Suppressor macrophage treated with lipopolysaccharide for 4 hours (primary cell): ENCODE data around the gene VAPA.
A peak's percentile ranks its signal among the peaks of the same experiment; 100 is the strongest.
"Not testable (repeated sequence)": the region's sequence is repeated elsewhere in the genome, so short reads cannot be mapped to it uniquely, and the experiment has no call there.

Experiments
- DNase-seq: peaks from one replicate; pipeline ENCODE4 v3.0.0-alpha.2; 2020

Gene VAPA

GRCh38 chr18:9886005-9886348 lies 27.8 kb upstream of the VAPA start:
- no peak for DNase-seq

- no peak for DNase-seq
Measured at GRCh38 chr18:9887992-9888391, 25.8 kb upstream of the VAPA start.

- no peak for DNase-seq
Measured at GRCh38 chr18:9890196-9890595, 23.6 kb upstream of the VAPA start.

GRCh38 chr18:9890957-9891356 lies 22.9 kb upstream of the VAPA start:
- DNase-seq = no peak

- not testable (repeated sequence) for DNase-seq
Measured at GRCh38 chr18:9891515-9891914, 22.3 kb upstream of the VAPA start.

GRCh38 chr18:9894454-9895068 lies 19.3 kb upstream of the VAPA start:
- no peak for DNase-seq

GRCh38 chr18:9897129-9897528 lies 16.7 kb upstream of the VAPA start:
- DNase-seq = no peak

- not testable (repeated sequence) for DNase-seq
Measured at GRCh38 chr18:9897787-9898291, 16.0 kb upstream of the VAPA start.

- peak; percentile 63 for DNase-seq
Measured at GRCh38 chr18:9898792-9899549, 14.8 kb upstream of the VAPA start.

- not testable (repeated sequence) for DNase-seq
Measured at GRCh38 chr18:9899550-9899930, 14.3 kb upstream of the VAPA start.

- DNase-seq = no peak
Measured at GRCh38 chr18:9900699-9901098, 13.1 kb upstream of the VAPA start.

GRCh38 chr18:9901377-9901776 lies 12.4 kb upstream of the VAPA start:
- DNase-seq = no peak

GRCh38 chr18:9902264-9902663 lies 11.6 kb upstream of the VAPA start:
- not testable (repeated sequence) for DNase-seq

GRCh38 chr18:9902832-9903231 lies 11.0 kb upstream of the VAPA start:
- DNase-seq = no peak

GRCh38 chr18:9905401-9905922 lies 8.4 kb upstream of the VAPA start:
- no peak for DNase-seq

GRCh38 chr18:9906481-9906880 lies 7.3 kb upstream of the VAPA start:
- DNase-seq = peak; percentile 22

GRCh38 chr18:9907867-9908266 lies 5.9 kb upstream of the VAPA start:
- DNase-seq = peak; percentile 43

GRCh38 chr18:9910071-9910470 lies 3.7 kb upstream of the VAPA start:
- DNase-seq = no peak

GRCh38 chr18:9910661-9911060 lies 3.2 kb upstream of the VAPA start:
- DNase-seq = peak; percentile 94

GRCh38 chr18:9911226-9911625 lies 2.6 kb upstream of the VAPA start:
- DNase-seq = peak; percentile 45

GRCh38 chr18:9912285-9912684 lies 1.5 kb upstream of the VAPA start:
- not testable (repeated sequence) for DNase-seq

GRCh38 chr18:9913151-9913525 lies 678 bp upstream of the VAPA start:
- no peak for DNase-seq

GRCh38 chr18:9914334-9914583 lies 443 bp downstream of the VAPA start:
- DNase-seq = no peak

GRCh38 chr18:9914584-9915290 lies 921 bp downstream of the VAPA start:
- DNase-seq = peak; percentile 71
